Mesendoderm (in vitro differentiated cells): Measurements from ENCODE around the gene MOAP1.

ENCODE experiments used
- DNase-seq: peaks from one replicate; pipeline ENCODE4 v3.0.0; 2013
- H2AK5ac ChIP-seq: 2 replicates; pipeline ENCODE4 v1.6.1; 2013; ENCODE audit warnings: low read length, inconsistent platforms
- H2BK120ac ChIP-seq: 2 replicates; pipeline ENCODE4 v1.6.1; 2013; ENCODE audit warnings: low read depth, mild to moderate bottlenecking, low read length, moderate library complexity, mixed read lengths
- H2BK15ac ChIP-seq: replicated peaks from 2 replicates; pipeline ENCODE4 v1.6.1; 2013; ENCODE audit warnings: low read depth, mild to moderate bottlenecking, moderate library complexity
- H2BK5ac ChIP-seq: 2 replicates; pipeline ENCODE4 v1.6.1; 2013; ENCODE audit warnings: low read length, inconsistent platforms
- H3K18ac ChIP-seq: 2 replicates; pipeline ENCODE4 v1.6.1; 2013; ENCODE audit warnings: mild to moderate bottlenecking, low read length, mixed read lengths
- H3K23ac ChIP-seq: one replicate; pipeline ENCODE4 v1.6.1; 2013; ENCODE audit warnings: low read length
- H3K27ac ChIP-seq: 2 replicates; pipeline ENCODE4 v1.5.1; 2013; ENCODE audit warnings: low read depth, mild to moderate bottlenecking, inconsistent platforms, low read length, moderate library complexity
- H3K27me3 ChIP-seq: 2 replicates; pipeline ENCODE4 v1.6.1; 2013; ENCODE audit warnings: low read length, control low read depth, mild to moderate bottlenecking, inconsistent platforms; ENCODE audit not compliant: insufficient read depth, poor library complexity
- H3K36me3 ChIP-seq: 2 replicates; pipeline ENCODE4 v1.6.1; 2013; ENCODE audit warnings: low read length, inconsistent platforms; ENCODE audit not compliant: control insufficient read depth, insufficient read depth
- H3K4ac ChIP-seq: one replicate; pipeline ENCODE4 v1.6.1; 2013; ENCODE audit warnings: low read depth, mild to moderate bottlenecking, low read length, moderate library complexity
- H3K4me1 ChIP-seq: 2 replicates; pipeline ENCODE4 v1.6.1; 2013; ENCODE audit warnings: low read depth, low read length, inconsistent platforms; ENCODE audit not compliant: control insufficient read depth
- H3K4me2 ChIP-seq: 2 replicates; pipeline ENCODE4 v1.6.1; 2013; ENCODE audit warnings: low read length
- H3K4me3 ChIP-seq: 2 replicates; pipeline ENCODE4 v1.5.1; 2013; ENCODE audit warnings: mild to moderate bottlenecking, low read length
- H3K56ac ChIP-seq: one replicate; pipeline ENCODE4 v1.6.1; 2013; ENCODE audit warnings: low read length
- H3K79me1 ChIP-seq: 2 replicates; pipeline ENCODE4 v1.6.1; 2013; ENCODE audit warnings: low read length, inconsistent platforms
- H3K79me2 ChIP-seq: 2 replicates; pipeline ENCODE4 v1.6.1; 2013; ENCODE audit warnings: mild to moderate bottlenecking, low read length; ENCODE audit not compliant: control insufficient read depth, insufficient read depth
- H3K9ac ChIP-seq: 2 replicates; pipeline ENCODE4 v1.6.1; 2013; ENCODE audit warnings: low read length, inconsistent platforms
- H4K5ac ChIP-seq: one replicate; pipeline ENCODE4 v1.6.1; 2013; ENCODE audit warnings: low read length
- H4K8ac ChIP-seq: one replicate; pipeline ENCODE4 v1.6.1; 2013; ENCODE audit warnings: low read depth, mild to moderate bottlenecking, control low read depth, low read length, moderate library complexity
- WGBS: extraction: QIAGEN DNeasy Blood & Tissue Kit; methylation state at CpG from one replicate; pipeline ENCODE4 v1.1.7; 2013; ENCODE audit warnings: low lambda C conversion rate, missing lambda C conversion rate; ENCODE audit not compliant: insufficient coverage; ENCODE audit errors: extremely low coverage; 5-methylcytosine and 5-hydroxymethylcytosine counted together

Gene MOAP1

GRCh38 chr14:93228550-93228949 lies 43.9 kb upstream of the MOAP1 start:
- Histone ChIP-seq H2AK5ac (no peak overlapping the region), H2BK5ac (no peak overlapping the region), H3K4me1 (no peaks in the 10 kb centered on the region), H3K56ac (no peak overlapping the region), H3K79me1 (no peaks in the 10 kb centered on the region), H2BK120ac (no peak overlapping the region), H3K4me3 (no peak overlapping the region), H2BK15ac (no peak overlapping the region), H3K9ac (no peak overlapping the region), H3K4ac (no peak overlapping the region), H3K27ac (no peak overlapping the region), H3K23ac (no peak overlapping the region), H3K79me2 (no peaks in the 10 kb centered on the region), H3K36me3 (peaks cover 6% of the 10 kb centered on the region), H3K18ac (no peak overlapping the region), H4K8ac (no peak overlapping the region), H4K5ac (no peak overlapping the region), H3K4me2 (no peak overlapping the region), H3K27me3 (no peaks in the 10 kb centered on the region)
- no CpG with 5 or more reads among the region's 8 CpGs for WGBS
- DNase-seq: no peak

GRCh38 chr14:93223565-93223964 lies 38.9 kb upstream of the MOAP1 start:
- no peak overlapping the region for H2BK120ac ChIP-seq

GRCh38 chr14:93220509-93220908 lies 35.8 kb upstream of the MOAP1 start:
- no peak overlapping the region for H2BK5ac ChIP-seq
- no peak overlapping the region for H2AK5ac ChIP-seq
- no peak overlapping the region for H2BK120ac ChIP-seq
- H4K8ac ChIP-seq: no peak overlapping the region
- no peak overlapping the region for H3K18ac ChIP-seq
- H3K27me3 ChIP-seq: no peaks in the 10 kb centered on the region
- no peak overlapping the region for H3K27ac ChIP-seq
- no peak overlapping the region for H3K56ac ChIP-seq
- no peak overlapping the region for H2BK15ac ChIP-seq
- H3K4me1 ChIP-seq: no peaks in the 10 kb centered on the region
- no peak for DNase-seq
- H3K36me3 ChIP-seq: no peaks in the 10 kb centered on the region
- no peaks in the 10 kb centered on the region for H3K79me2 ChIP-seq
- H3K4ac ChIP-seq: no peak overlapping the region
- H3K4me2 ChIP-seq: no peak overlapping the region
- no peak overlapping the region for H4K5ac ChIP-seq
- H3K4me3 ChIP-seq: no peak overlapping the region
- H3K9ac ChIP-seq: no peak overlapping the region
- H3K23ac ChIP-seq: no peak overlapping the region
- H3K79me1 ChIP-seq: no peaks in the 10 kb centered on the region

More at GRCh38 chr14:93223565-93223964, 38.9 kb upstream of the MOAP1 start:
- Histone ChIP-seq H3K4me1 (no peaks in the 10 kb centered on the region), H3K4ac (no peak overlapping the region), H3K23ac (no peak overlapping the region), H3K4me2 (no peak overlapping the region), H4K5ac (no peak overlapping the region), H3K27me3 (no peaks in the 10 kb centered on the region), H3K18ac (no peak overlapping the region), H3K79me1 (no peaks in the 10 kb centered on the region), H2BK15ac (no peak overlapping the region), H2AK5ac (no peak overlapping the region), H3K9ac (no peak overlapping the region), H3K27ac (no peak overlapping the region), H3K56ac (no peak overlapping the region), H2BK5ac (no peak overlapping the region), H4K8ac (no peak overlapping the region), H3K4me3 (no peak overlapping the region), H3K79me2 (no peaks in the 10 kb centered on the region), H3K36me3 (peaks cover 6% of the 10 kb centered on the region)
- WGBS: no CpG with 5 or more reads among the region's 27 CpGs
- DNase-seq: no peak

- no peaks in the 10 kb centered on the region for H3K79me1 ChIP-seq
- no CpG with 5 or more reads among the region's 3 CpGs for WGBS
These were observed 34.5 kb upstream of the MOAP1 start for GRCh38 chr14:93219103-93219726.

GRCh38 chr14:93214598-93214997 lies 29.9 kb upstream of the MOAP1 start:
- Histone ChIP-seq H2BK5ac (no peak overlapping the region), H3K27me3 (no peaks in the 10 kb centered on the region), H3K79me2 (no peaks in the 10 kb centered on the region), H3K9ac (no peak overlapping the region), H3K4me2 (no peak overlapping the region), H3K56ac (no peak overlapping the region), H3K18ac (no peak overlapping the region), H3K4me3 (no peak overlapping the region), H2BK120ac (no peak overlapping the region), H3K23ac (no peak overlapping the region), H3K4ac (no peak overlapping the region), H2BK15ac (no peak overlapping the region), H3K27ac (no peak overlapping the region), H3K4me1 (no peaks in the 10 kb centered on the region), H4K8ac (no peak overlapping the region), H2AK5ac (no peak overlapping the region), H3K79me1 (no peaks in the 10 kb centered on the region), H3K36me3 (no peaks in the 10 kb centered on the region), H4K5ac (no peak overlapping the region)
- no peak for DNase-seq
- no CpG with 5 or more reads among the region's 2 CpGs for WGBS

More at GRCh38 chr14:93219103-93219726, 34.5 kb upstream of the MOAP1 start:
- H3K79me2 ChIP-seq: no peaks in the 10 kb centered on the region
- H4K8ac ChIP-seq: no peak overlapping the region
- no peaks in the 10 kb centered on the region for H3K27me3 ChIP-seq
- H2BK5ac ChIP-seq: no peak overlapping the region
- no peak overlapping the region for H3K4ac ChIP-seq
- no peaks in the 10 kb centered on the region for H3K4me1 ChIP-seq
- H3K9ac ChIP-seq: no peak overlapping the region
- H3K27ac ChIP-seq: no peak overlapping the region
- H3K56ac ChIP-seq: no peak overlapping the region
- H2BK15ac ChIP-seq: no peak overlapping the region
- no peaks in the 10 kb centered on the region for H3K36me3 ChIP-seq
- no peak overlapping the region for H2BK120ac ChIP-seq
- H2AK5ac ChIP-seq: no peak overlapping the region
- H3K4me2 ChIP-seq: no peak overlapping the region
- H4K5ac ChIP-seq: no peak overlapping the region
- peak; percentile 73 for DNase-seq
- no peak overlapping the region for H3K23ac ChIP-seq
- no peak overlapping the region for H3K4me3 ChIP-seq
- no peak overlapping the region for H3K18ac ChIP-seq

- DNase-seq: no peak
- Histone ChIP-seq H3K56ac (no peak overlapping the region), H2AK5ac (no peak overlapping the region), H3K4me1 (no peaks in the 10 kb centered on the region), H2BK15ac (no peak overlapping the region), H3K36me3 (no peaks in the 10 kb centered on the region), H3K4me3 (no peak overlapping the region), H3K79me1 (peaks cover 2% of the 10 kb centered on the region), H3K4ac (no peak overlapping the region), H3K18ac (no peak overlapping the region), H3K9ac (no peak overlapping the region), H3K27me3 (no peaks in the 10 kb centered on the region), H2BK120ac (no peak overlapping the region), H4K8ac (no peak overlapping the region), H2BK5ac (no peak overlapping the region), H3K23ac (no peak overlapping the region), H3K27ac (no peak overlapping the region), H3K79me2 (peaks cover 2% of the 10 kb centered on the region), H3K4me2 (no peak overlapping the region), H4K5ac (no peak overlapping the region)
- WGBS: no CpG with 5 or more reads among the region's 3 CpGs
These were observed 27.7 kb upstream of the MOAP1 start for GRCh38 chr14:93212432-93212831.
